ENCODE measurements around the gene RASSF5. TPM values are rescaled to one million over a fixed set of nuclear protein-coding genes. Genes with fewer than 3 reads are reported as not detected.

The RASSF5 gene
- total RNA-seq, 1 donor from 2014 or later: 1.4 TPM

- no peak for DNase-seq (ENCODE audit: low read depth, low spot score)
- H3K27me3 Mint-ChIP-seq (ENCODE audit: low read depth): peaks cover 30% of the 10 kb centered on the region
- H3K36me3 Mint-ChIP-seq (ENCODE audit: low read depth): no peaks in the 10 kb centered on the region
- no peak overlapping the region for H3K27ac Mint-ChIP-seq (ENCODE audit: unreplicated experiment)
- TF ChIP-seq CTCF (conservative IDR thresholded peaks at IDR 0.05): no peak
- peaks cover 34% of the 10 kb centered on the region for H3K4me1 Mint-ChIP-seq
- H3K4me3 Mint-ChIP-seq: no peak overlapping the region
- H3K9me3 Mint-ChIP-seq: no peaks in the 10 kb centered on the region
Measured at GRCh38 chr1:206554211-206554610, 46.9 kb downstream of the RASSF5 start.

- no peak for DNase-seq (ENCODE audit: low read depth, low spot score)
- Mint-ChIP-seq H3K27ac (ENCODE audit: unreplicated experiment) (no peak overlapping the region), H3K9me3 (no peaks in the 10 kb centered on the region), H3K4me3 (peak overlapping the region; percentile 85), H3K36me3 (ENCODE audit: low read depth) (no peaks in the 10 kb centered on the region), H3K4me1 (peaks cover 41% of the 10 kb centered on the region), H3K27me3 (ENCODE audit: low read depth) (peaks cover 28% of the 10 kb centered on the region)
- no peak for TF ChIP-seq CTCF (conservative IDR thresholded peaks at IDR 0.05)
Measured at GRCh38 chr1:206554701-206555472, 47.6 kb downstream of the RASSF5 start.

GRCh38 chr1:206555473-206555935, 48.2 kb downstream of the RASSF5 start:
- Mint-ChIP-seq H3K27ac (ENCODE audit: unreplicated experiment) (no peak overlapping the region), H3K4me1 (peaks cover 46% of the 10 kb centered on the region), H3K4me3 (peak overlapping the region; percentile 85), H3K27me3 (ENCODE audit: low read depth) (peaks cover 25% of the 10 kb centered on the region), H3K36me3 (ENCODE audit: low read depth) (no peaks in the 10 kb centered on the region), H3K9me3 (no peaks in the 10 kb centered on the region)
- no peak for TF ChIP-seq CTCF (conservative IDR thresholded peaks at IDR 0.05)
- no peak for DNase-seq (ENCODE audit: low read depth, low spot score)

GRCh38 chr1:206556047-206556749, 48.9 kb downstream of the RASSF5 start:
- Mint-ChIP-seq H3K9me3 (no peaks in the 10 kb centered on the region), H3K36me3 (ENCODE audit: low read depth) (no peaks in the 10 kb centered on the region), H3K27me3 (ENCODE audit: low read depth) (peaks cover 25% of the 10 kb centered on the region), H3K4me1 (peaks cover 46% of the 10 kb centered on the region), H3K4me3 (peak overlapping the region; percentile 85), H3K27ac (ENCODE audit: unreplicated experiment) (no peak overlapping the region)
- TF ChIP-seq CTCF (conservative IDR thresholded peaks at IDR 0.05): no peak
- no peak for DNase-seq (ENCODE audit: low read depth, low spot score)

- peak; percentile 20 for TF ChIP-seq CTCF (conservative IDR thresholded peaks at IDR 0.05)
- Mint-ChIP-seq H3K4me1 (peaks cover 46% of the 10 kb centered on the region), H3K27me3 (ENCODE audit: low read depth) (peaks cover 25% of the 10 kb centered on the region), H3K27ac (ENCODE audit: unreplicated experiment) (no peak overlapping the region), H3K4me3 (peak overlapping the region; percentile 85), H3K36me3 (ENCODE audit: low read depth) (no peaks in the 10 kb centered on the region), H3K9me3 (no peaks in the 10 kb centered on the region)
- DNase-seq (ENCODE audit: low read depth, low spot score): peak; percentile 57
Measured at GRCh38 chr1:206556750-206557635, 49.7 kb downstream of the RASSF5 start.

All from neural crest cell (in vitro differentiated cells).